ENCODE data around the gene ZDHHC15. TPM values are rescaled to one million over a fixed set of nuclear protein-coding genes. Genes with fewer than 3 reads are reported as not detected.

The ZDHHC15 gene
- total and polyA plus RNA-seq, 2 donors (not counting 3 experiments of a cell fraction or from before 2014, with no cell fraction given), result not detected

- ChIA-PET POLR2A (no interaction called here), CTCF (no interaction called here)
- H3K36me3 ChIP-seq (ENCODE audit: control insufficient read depth in 2 of 2, extremely low read depth in 1 of 2, insufficient read depth in 2 of 2, low read length in 2 of 2), result no peaks in the 10 kb centered on the region
- H3K9me3 ChIP-seq (replicated peaks; ENCODE audit: control insufficient read depth, insufficient read depth, low read length), result no peaks in the 10 kb centered on the region
- H2AFZ ChIP-seq (ENCODE audit: low read depth, low read length), result no peak overlapping the region
- no peaks in the 10 kb centered on the region for H3K9me1 ChIP-seq (replicated peaks; ENCODE audit: control insufficient read depth, extremely low read depth, insufficient read depth, low read length)
- no peaks in the 10 kb centered on the region for H3K79me2 ChIP-seq (ENCODE audit: control insufficient read depth, insufficient read depth, low read length)
- H3K27me3 ChIP-seq (ENCODE audit: control insufficient read depth in 2 of 2, insufficient read depth in 2 of 2, low read length in 2 of 2), result no peaks in the 10 kb centered on the region
- intact Hi-C loops (cut with micrococcal nuclease), result no loop called here
- no peak overlapping the region for H3K4me2 ChIP-seq (ENCODE audit: insufficient read depth, low read length)
- no peaks in the 10 kb centered on the region for H4K20me1 ChIP-seq (replicated peaks; ENCODE audit: control insufficient read depth, extremely low read depth, insufficient read depth, low read length)
- TF ChIP-seq JUN (IDR thresholded peaks at IDR 0.05; ENCODE audit: borderline replicate concordance, insufficient read depth, insufficient read length, low read depth) (no peak), GATA2 (IDR thresholded peaks at IDR 0.05; ENCODE audit: insufficient read depth, insufficient read length, low read depth, low read length) (no peak), MAX (IDR thresholded peaks at IDR 0.05; ENCODE audit: insufficient read depth, insufficient read length) (no peak), MYC (IDR thresholded peaks at IDR 0.05; ENCODE audit: low read depth, low read length) (no peak), POLR2AphosphoS5 (IDR thresholded peaks at IDR 0.05; ENCODE audit: insufficient read depth, low read depth, low read length) (no peak), FOS (IDR thresholded peaks at IDR 0.05; ENCODE audit: borderline replicate concordance, insufficient read depth, low read length) (no peak), POLR2A (IDR thresholded peaks at IDR 0.05; ENCODE audit: low read depth, low read length) (no peak), EZH2 (IDR thresholded peaks at IDR 0.05; ENCODE audit: borderline replicate concordance, low read depth, low read length, severe bottlenecking) (no peak)
- TF ChIP-seq, protein P1, sequence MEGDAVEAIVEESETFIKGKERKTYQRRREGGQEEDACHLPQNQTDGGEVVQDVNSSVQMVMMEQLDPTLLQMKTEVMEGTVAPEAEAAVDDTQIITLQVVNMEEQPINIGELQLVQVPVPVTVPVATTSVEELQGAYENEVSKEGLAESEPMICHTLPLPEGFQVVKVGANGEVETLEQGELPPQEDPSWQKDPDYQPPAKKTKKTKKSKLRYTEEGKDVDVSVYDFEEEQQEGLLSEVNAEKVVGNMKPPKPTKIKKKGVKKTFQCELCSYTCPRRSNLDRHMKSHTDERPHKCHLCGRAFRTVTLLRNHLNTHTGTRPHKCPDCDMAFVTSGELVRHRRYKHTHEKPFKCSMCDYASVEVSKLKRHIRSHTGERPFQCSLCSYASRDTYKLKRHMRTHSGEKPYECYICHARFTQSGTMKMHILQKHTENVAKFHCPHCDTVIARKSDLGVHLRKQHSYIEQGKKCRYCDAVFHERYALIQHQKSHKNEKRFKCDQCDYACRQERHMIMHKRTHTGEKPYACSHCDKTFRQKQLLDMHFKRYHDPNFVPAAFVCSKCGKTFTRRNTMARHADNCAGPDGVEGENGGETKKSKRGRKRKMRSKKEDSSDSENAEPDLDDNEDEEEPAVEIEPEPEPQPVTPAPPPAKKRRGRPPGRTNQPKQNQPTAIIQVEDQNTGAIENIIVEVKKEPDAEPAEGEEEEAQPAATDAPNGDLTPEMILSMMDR (IDR thresholded peaks at IDR 0.05; ENCODE audit: extremely low read depth in 1 of 2, insufficient read depth in 1 of 2, low read depth in 1 of 2, low read length in 2 of 2), result no peak
- no peak overlapping the region for H3K27ac ChIP-seq (ENCODE audit: insufficient read depth, low read depth, low read length)
- DNase-seq (ENCODE audit: low read depth, low spot score), result no peak
- no peak for FAIRE-seq
- no peak overlapping the region for H3K4me3 ChIP-seq (replicated peaks in 1 of 3; ENCODE audit: insufficient read depth in 1 of 3, low read depth in 1 of 3, low read length in 3 of 3)
- BruUV-seq (replicated peaks), result no TSS peak
- dilution Hi-C loops (cut with MboI; ENCODE audit: extremely low pct_ligation_motif_present, low sequenced_read_pairs), result no loop called here
- no peaks in the 10 kb centered on the region for H3K4me1 ChIP-seq (ENCODE audit: control insufficient read depth, extremely low read depth, insufficient read depth, low read length)
- no peak overlapping the region for H3K9ac ChIP-seq (replicated peaks; ENCODE audit: extremely low read depth, insufficient read depth, low read length)
These were observed 157.4 kb downstream of the ZDHHC15 start for GRCh38 chrX:75365243-75365975.

Data from endothelial cell of umbilical vein (primary cell).